ENCODE measurements around the gene AHDC1. TPM values are rescaled to one million over a fixed set of nuclear protein-coding genes. Genes with fewer than 3 reads are reported as not detected.

The AHDC1 gene
- polyA plus RNA-seq, 1 donor from 2014 or later = 5.3 TPM

DNA sequence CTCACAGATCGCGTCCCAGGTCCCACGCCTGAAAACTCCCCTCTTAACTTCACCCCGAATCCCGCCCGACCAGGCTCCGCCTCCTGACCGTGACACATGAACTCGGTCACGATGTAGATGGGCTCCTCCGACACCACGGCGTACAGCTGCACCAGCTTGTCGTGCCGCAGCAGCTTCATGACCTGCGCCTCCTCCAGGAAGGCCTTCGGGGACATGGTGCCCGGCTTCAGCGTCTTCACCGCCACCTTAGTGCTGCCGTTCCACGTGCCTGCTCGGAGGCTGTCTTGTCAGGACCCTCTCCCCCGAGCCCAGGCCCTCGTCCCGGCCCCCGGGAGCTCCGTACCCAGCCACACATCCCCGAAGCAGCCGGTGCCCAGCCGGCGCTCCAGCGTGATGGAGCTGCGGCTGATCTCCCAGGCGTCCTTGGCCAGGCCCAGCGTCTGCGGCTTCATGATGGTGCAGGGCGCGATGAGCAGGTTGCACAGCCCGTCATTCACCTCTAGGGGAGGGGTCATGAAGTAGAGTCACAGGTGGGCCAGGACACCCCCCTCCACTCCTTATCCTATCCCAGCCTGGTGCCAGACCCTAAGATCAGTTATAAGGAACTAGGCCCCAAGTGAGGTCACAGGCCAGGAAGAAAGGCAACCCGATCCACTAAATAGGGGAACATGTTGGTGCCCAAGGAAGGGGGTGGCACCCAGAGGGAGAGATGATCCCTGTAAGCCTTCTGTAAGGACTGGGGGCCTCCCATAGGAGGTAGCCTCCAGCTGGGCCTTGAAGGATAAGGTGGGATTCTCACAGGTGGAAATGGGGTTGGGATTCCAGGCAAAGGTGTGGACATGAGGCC lies 11.6 kb upstream of the AHDC1 start:
- H3K9me3 ChIP-seq (ENCODE audit: low read length) = no peaks in the 10 kb centered on the region
- H3K9me2 ChIP-seq (ENCODE audit: insufficient read depth, low read length) = no peaks in the 10 kb centered on the region
- TF ChIP-seq EP300 (conservative IDR thresholded peaks at IDR 0.05; ENCODE audit: poor library complexity, severe bottlenecking) = no peak
- TF ChIP-seq MXI1 (conservative IDR thresholded peaks at IDR 0.05; ENCODE audit: poor library complexity, severe bottlenecking) = no peak
- TF ChIP-seq TAF1 (IDR thresholded peaks at IDR 0.05; ENCODE audit: low read depth) = no peak
- no peak for TF ChIP-seq EZH2 (IDR thresholded peaks at IDR 0.05; ENCODE audit: borderline replicate concordance, insufficient read depth, low read length, poor library complexity, severe bottlenecking)
- TF ChIP-seq POLR2AphosphoS5 (IDR thresholded peaks at IDR 0.05) = no peak
- TF ChIP-seq, protein P1, sequence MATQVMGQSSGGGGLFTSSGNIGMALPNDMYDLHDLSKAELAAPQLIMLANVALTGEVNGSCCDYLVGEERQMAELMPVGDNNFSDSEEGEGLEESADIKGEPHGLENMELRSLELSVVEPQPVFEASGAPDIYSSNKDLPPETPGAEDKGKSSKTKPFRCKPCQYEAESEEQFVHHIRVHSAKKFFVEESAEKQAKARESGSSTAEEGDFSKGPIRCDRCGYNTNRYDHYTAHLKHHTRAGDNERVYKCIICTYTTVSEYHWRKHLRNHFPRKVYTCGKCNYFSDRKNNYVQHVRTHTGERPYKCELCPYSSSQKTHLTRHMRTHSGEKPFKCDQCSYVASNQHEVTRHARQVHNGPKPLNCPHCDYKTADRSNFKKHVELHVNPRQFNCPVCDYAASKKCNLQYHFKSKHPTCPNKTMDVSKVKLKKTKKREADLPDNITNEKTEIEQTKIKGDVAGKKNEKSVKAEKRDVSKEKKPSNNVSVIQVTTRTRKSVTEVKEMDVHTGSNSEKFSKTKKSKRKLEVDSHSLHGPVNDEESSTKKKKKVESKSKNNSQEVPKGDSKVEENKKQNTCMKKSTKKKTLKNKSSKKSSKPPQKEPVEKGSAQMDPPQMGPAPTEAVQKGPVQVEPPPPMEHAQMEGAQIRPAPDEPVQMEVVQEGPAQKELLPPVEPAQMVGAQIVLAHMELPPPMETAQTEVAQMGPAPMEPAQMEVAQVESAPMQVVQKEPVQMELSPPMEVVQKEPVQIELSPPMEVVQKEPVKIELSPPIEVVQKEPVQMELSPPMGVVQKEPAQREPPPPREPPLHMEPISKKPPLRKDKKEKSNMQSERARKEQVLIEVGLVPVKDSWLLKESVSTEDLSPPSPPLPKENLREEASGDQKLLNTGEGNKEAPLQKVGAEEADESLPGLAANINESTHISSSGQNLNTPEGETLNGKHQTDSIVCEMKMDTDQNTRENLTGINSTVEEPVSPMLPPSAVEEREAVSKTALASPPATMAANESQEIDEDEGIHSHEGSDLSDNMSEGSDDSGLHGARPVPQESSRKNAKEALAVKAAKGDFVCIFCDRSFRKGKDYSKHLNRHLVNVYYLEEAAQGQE (IDR thresholded peaks at IDR 0.05; ENCODE audit: borderline replicate concordance) = no peak
- no peak for TF ChIP-seq RAD21 (conservative IDR thresholded peaks at IDR 0.05)
- TF ChIP-seq SMC3 (conservative IDR thresholded peaks at IDR 0.05; ENCODE audit: poor library complexity) = no peak
- TF ChIP-seq, protein P2, sequence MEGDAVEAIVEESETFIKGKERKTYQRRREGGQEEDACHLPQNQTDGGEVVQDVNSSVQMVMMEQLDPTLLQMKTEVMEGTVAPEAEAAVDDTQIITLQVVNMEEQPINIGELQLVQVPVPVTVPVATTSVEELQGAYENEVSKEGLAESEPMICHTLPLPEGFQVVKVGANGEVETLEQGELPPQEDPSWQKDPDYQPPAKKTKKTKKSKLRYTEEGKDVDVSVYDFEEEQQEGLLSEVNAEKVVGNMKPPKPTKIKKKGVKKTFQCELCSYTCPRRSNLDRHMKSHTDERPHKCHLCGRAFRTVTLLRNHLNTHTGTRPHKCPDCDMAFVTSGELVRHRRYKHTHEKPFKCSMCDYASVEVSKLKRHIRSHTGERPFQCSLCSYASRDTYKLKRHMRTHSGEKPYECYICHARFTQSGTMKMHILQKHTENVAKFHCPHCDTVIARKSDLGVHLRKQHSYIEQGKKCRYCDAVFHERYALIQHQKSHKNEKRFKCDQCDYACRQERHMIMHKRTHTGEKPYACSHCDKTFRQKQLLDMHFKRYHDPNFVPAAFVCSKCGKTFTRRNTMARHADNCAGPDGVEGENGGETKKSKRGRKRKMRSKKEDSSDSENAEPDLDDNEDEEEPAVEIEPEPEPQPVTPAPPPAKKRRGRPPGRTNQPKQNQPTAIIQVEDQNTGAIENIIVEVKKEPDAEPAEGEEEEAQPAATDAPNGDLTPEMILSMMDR (IDR thresholded peaks at IDR 0.05; ENCODE audit: poor library complexity, severe bottlenecking) = no peak
- H3K4me3 ChIP-seq (ENCODE audit: low read length) = no peak overlapping the region
- no peak overlapping the region for H2AFZ ChIP-seq (ENCODE audit: low read depth, low read length)
- no peaks in the 10 kb centered on the region for H3K27me3 ChIP-seq (ENCODE audit: insufficient read depth, low read depth, low read length)
- no peaks in the 10 kb centered on the region for H3K36me3 ChIP-seq (ENCODE audit: insufficient read depth, low read length)
- H3F3A ChIP-seq (ENCODE audit: insufficient read depth, low read length, poor library complexity, severe bottlenecking) = no peaks in the 10 kb centered on the region
- H4K20me1 ChIP-seq (ENCODE audit: insufficient read depth) = no peaks in the 10 kb centered on the region
- no peaks in the 10 kb centered on the region for H3K79me2 ChIP-seq (replicated peaks; ENCODE audit: insufficient read depth, low read length)
- no peak overlapping the region for H3K9ac ChIP-seq (ENCODE audit: low read length)
- H3K4me2 ChIP-seq (ENCODE audit: low read length) = no peak overlapping the region
- no peak overlapping the region for H3K27ac ChIP-seq (ENCODE audit: low read length)

DNA sequence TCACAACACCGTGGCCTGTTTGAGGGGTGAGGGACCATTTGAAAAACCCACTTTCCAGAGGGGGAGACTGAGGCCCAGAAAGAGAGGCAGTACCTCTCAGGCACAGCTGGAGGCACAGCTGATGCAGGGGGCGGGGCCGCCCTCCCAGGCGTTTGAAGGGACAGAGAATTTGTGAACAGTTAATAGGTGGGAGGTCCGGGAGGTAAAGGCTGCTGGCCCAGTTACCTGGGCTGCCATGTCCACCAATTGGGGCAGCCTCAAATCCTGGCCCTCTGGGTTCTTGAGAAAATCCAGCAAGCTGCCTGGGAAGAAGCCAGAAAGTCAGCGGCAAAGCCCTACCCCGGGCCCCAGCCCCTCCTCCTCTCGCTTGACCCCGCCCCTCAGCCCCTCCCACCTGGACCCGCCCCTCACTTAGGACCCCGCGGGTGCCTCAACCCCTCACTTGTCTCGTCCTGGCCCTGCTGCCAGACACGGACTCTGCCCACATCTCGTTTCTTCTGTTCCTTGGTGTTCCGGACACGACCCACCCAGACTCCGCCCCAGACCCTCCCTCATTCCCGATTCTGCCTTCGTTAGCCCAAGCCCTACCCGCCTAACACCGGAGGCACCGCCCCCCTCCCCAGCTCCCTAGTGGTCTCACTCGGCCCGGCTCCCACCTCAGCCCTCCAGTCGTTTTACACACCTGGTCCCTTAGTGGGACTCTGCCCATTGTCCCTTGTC lies 10.8 kb upstream of the AHDC1 start:
- no peaks in the 10 kb centered on the region for H3K27me3 ChIP-seq (ENCODE audit: insufficient read depth, low read depth, low read length)
- no peak overlapping the region for H3K4me3 ChIP-seq (ENCODE audit: low read length)
- no peaks in the 10 kb centered on the region for H3F3A ChIP-seq (ENCODE audit: insufficient read depth, low read length, poor library complexity, severe bottlenecking)
- H3K36me3 ChIP-seq (ENCODE audit: insufficient read depth, low read length) = no peaks in the 10 kb centered on the region
- H3K79me2 ChIP-seq (replicated peaks; ENCODE audit: insufficient read depth, low read length) = no peaks in the 10 kb centered on the region
- H3K9me3 ChIP-seq (ENCODE audit: low read length) = no peaks in the 10 kb centered on the region
- H3K9ac ChIP-seq (ENCODE audit: low read length) = no peak overlapping the region
- no peak overlapping the region for H3K4me2 ChIP-seq (ENCODE audit: low read length)
- no peaks in the 10 kb centered on the region for H3K9me2 ChIP-seq (ENCODE audit: insufficient read depth, low read length)
- H4K20me1 ChIP-seq (ENCODE audit: insufficient read depth) = no peaks in the 10 kb centered on the region
- no peak overlapping the region for H2AFZ ChIP-seq (ENCODE audit: low read depth, low read length)
- H3K27ac ChIP-seq (ENCODE audit: low read length) = no peak overlapping the region
- TF ChIP-seq EP300 (conservative IDR thresholded peaks at IDR 0.05; ENCODE audit: poor library complexity, severe bottlenecking) = no peak
- no peak for TF ChIP-seq EZH2 (IDR thresholded peaks at IDR 0.05; ENCODE audit: borderline replicate concordance, insufficient read depth, low read length, poor library complexity, severe bottlenecking)
- TF ChIP-seq MXI1 (conservative IDR thresholded peaks at IDR 0.05; ENCODE audit: poor library complexity, severe bottlenecking) = no peak
- no peak for TF ChIP-seq POLR2AphosphoS5 (IDR thresholded peaks at IDR 0.05)
- no peak for TF ChIP-seq RAD21 (conservative IDR thresholded peaks at IDR 0.05)
- no peak for TF ChIP-seq SMC3 (conservative IDR thresholded peaks at IDR 0.05; ENCODE audit: poor library complexity)
- TF ChIP-seq, protein P2 (IDR thresholded peaks at IDR 0.05; ENCODE audit: poor library complexity, severe bottlenecking) = no peak
- TF ChIP-seq, protein P1 (IDR thresholded peaks at IDR 0.05; ENCODE audit: borderline replicate concordance) = no peak
- TF ChIP-seq TAF1 (IDR thresholded peaks at IDR 0.05; ENCODE audit: low read depth) = no peak

Measured in neural cell (in vitro differentiated cells).